Fibroblast of lung (primary cell): ENCODE data around the gene SAT2.

ENCODE experiments used
- CTCF ChIP-seq, 2 donors: IDR thresholded peaks in 1 of 2; conservative IDR thresholded peaks in 1 of 2; 1 replicate in 1 of 2; 2 replicates in 1 of 2; pipeline ENCODE4 v1.5.1; 2011 to 2012; ENCODE audit warnings: low read length in 2 of 2, control low read depth in 1 of 2, inconsistent platforms in 1 of 2, low read depth in 1 of 2, mild to moderate bottlenecking in 1 of 2
- EZH2 ChIP-seq: IDR thresholded peaks from 2 replicates; pipeline ENCODE4 v1.5.1; 2012; ENCODE audit warnings: low read length, control low read depth, mild to moderate bottlenecking; ENCODE audit errors: missing control alignments

GRCh38 chr17:7633093-7633492 is 5.5 kb upstream of the SAT2 start:
- TF ChIP-seq EZH2 = no peak
- no peak for TF ChIP-seq CTCF (conservative IDR thresholded peaks at IDR 0.05 in 1 of 2, IDR thresholded peaks at IDR 0.05 in 1 of 2; ENCODE audit: low read depth in 1 of 2, low read length in 2 of 2)
